HUDEP-2 (cell line): ENCODE data around the gene CALR.
"Not testable (repeated sequence)": the region's sequence is repeated elsewhere in the genome, so short reads cannot be mapped to it uniquely, and the experiment has no call there.

Source experiments
- DNase-seq, 76 experiments: peaks; one replicate each; lab custom pipeline; 2025; ENCODE audit not compliant: unreplicated experiment in 76 of 76; lab: John Stamatoyannopoulos, UW

Gene CALR

GRCh38 chr19:12937927-12938778 is at the start of gene CALR:
CALR (plus strand) TSS chr19:12938609; CDS start chr19:12938680, 71 bp downstream.
- peak; percentile 93 to 100 (median 100) for DNase-seq

- not testable (repeated sequence) for DNase-seq
Observed at GRCh38 chr19:12890299-12890786, 48.1 kb upstream of the CALR start.

GRCh38 chr19:12890787-12891552 is 47.4 kb upstream of the CALR start, which contains the start of gene GCDH:
GCDH (plus strand) TSS chr19:12891160; CDS start chr19:12891305, 145 bp downstream.
- peak in 75 of 76 experiments; percentile 75 to 100 (median 99) for DNase-seq

- DNase-seq: peak in 2 of 76 experiments; percentile 14 to 24
Observed at GRCh38 chr19:12891553-12892021, 46.8 kb upstream of the CALR start.

- DNase-seq: no peak
Observed at GRCh38 chr19:12893582-12893981, 44.8 kb upstream of the CALR start.

GRCh38 chr19:12896460-12896859 is 41.9 kb upstream of the CALR start:
- no peak for DNase-seq

- DNase-seq: no peak
Observed at GRCh38 chr19:12899891-12900518, 38.4 kb upstream of the CALR start.

- DNase-seq: no peak
Observed at GRCh38 chr19:12907166-12907565, 31.2 kb upstream of the CALR start.

GRCh38 chr19:12912571-12912970 is 25.8 kb upstream of the CALR start:
- DNase-seq: no peak

- DNase-seq: no peak
Observed at GRCh38 chr19:12913011-12913561, 25.3 kb upstream of the CALR start.

GRCh38 chr19:12913851-12914690 is 24.3 kb upstream of the CALR start:
- DNase-seq: no peak

GRCh38 chr19:12915860-12916259 is 22.5 kb upstream of the CALR start:
- not testable (repeated sequence) for DNase-seq

GRCh38 chr19:12918253-12918652 is 20.2 kb upstream of the CALR start:
- no peak for DNase-seq

GRCh38 chr19:12921047-12921446 is 17.4 kb upstream of the CALR start:
- DNase-seq: no peak

- DNase-seq: no peak
Observed at GRCh38 chr19:12922959-12923358, 15.4 kb upstream of the CALR start.

GRCh38 chr19:12924621-12925310 is 13.6 kb upstream of the CALR start:
- no peak for DNase-seq

- peak in 1 of 76 experiments; percentile 19 for DNase-seq
Observed at GRCh38 chr19:12930002-12930645, 8.3 kb upstream of the CALR start.
